HFFc6 (cell line): ENCODE results near the gene GRM4. TPM values are rescaled to one million over a fixed set of nuclear protein-coding genes. Genes with fewer than 3 reads are reported as not detected.

Experiments
- DNase-seq: peaks from one replicate; pipeline ENCODE4 v3.0.0-alpha.2; 2018
- H3K27ac Mint-ChIP-seq: 2 replicates; pipeline ENCODE4 v1.8.0; 2020; ENCODE audit warnings: mild to moderate bottlenecking, mixed read lengths
- H3K27me3 Mint-ChIP-seq: 2 replicates; pipeline ENCODE4 v1.8.0; 2021; ENCODE audit warnings: mild to moderate bottlenecking, moderate library complexity, mixed read lengths; ENCODE audit not compliant: insufficient read depth
- H3K36me3 Mint-ChIP-seq: 2 replicates; pipeline ENCODE4 v1.8.0; 2021; ENCODE audit warnings: low read depth, mixed read lengths
- H3K4me1 Mint-ChIP-seq: 2 replicates; pipeline ENCODE4 v1.8.0; 2020; ENCODE audit warnings: low read depth, mixed read lengths
- H3K4me3 Mint-ChIP-seq: 2 replicates; pipeline ENCODE4 v1.8.0; 2020; ENCODE audit warnings: mild to moderate bottlenecking, moderate library complexity, mixed read lengths
- H3K9me3 Mint-ChIP-seq: 2 replicates; pipeline ENCODE4 v1.8.0; 2020; ENCODE audit warnings: mild to moderate bottlenecking, mixed read lengths
- CTCF ChIP-seq: fragments of 200-600 bp; sonication (generic); IDR thresholded peaks from 2 replicates; pipeline ENCODE4 v1.5.0; 2021; ENCODE audit warnings: antibody characterized with exemption, mild to moderate bottlenecking
- total RNA-seq, 6 experiments: library from RNA; stranded (reverse); fragmentation: NEBNext Ultra II Directional; extraction: Animal tissue kit (Norgen Biotek cat#: 25700); gene quantifications; 2 replicates in 1 of 6; 3 replicates in 5 of 6; pipeline ENCODE4 v1.2.3, GENCODE V29; 2021

Gene GRM4
- total RNA-seq, 6 experiments from 2014 or later, result 0.12 to 0.14 TPM; not detected in 4

- H3K4me1 Mint-ChIP-seq, result no peaks in the 10 kb centered on the region
- H3K9me3 Mint-ChIP-seq, result no peaks in the 10 kb centered on the region
- peaks cover 48% of the 10 kb centered on the region for H3K27me3 Mint-ChIP-seq
- TF ChIP-seq CTCF, result no peak
- DNase-seq, result no peak
- H3K4me3 Mint-ChIP-seq, result no peak overlapping the region
- no peak overlapping the region for H3K27ac Mint-ChIP-seq
- H3K36me3 Mint-ChIP-seq, result no peaks in the 10 kb centered on the region
These were observed 78.8 kb downstream of the GRM4 start for GRCh38 chr6:34066772-34067770.

- Mint-ChIP-seq H3K36me3 (no peaks in the 10 kb centered on the region), H3K27me3 (peaks cover 50% of the 10 kb centered on the region), H3K9me3 (no peaks in the 10 kb centered on the region), H3K4me3 (no peak overlapping the region), H3K4me1 (no peaks in the 10 kb centered on the region), H3K27ac (no peak overlapping the region)
- no peak for TF ChIP-seq CTCF
- DNase-seq, result no peak
These were observed 79.7 kb downstream of the GRM4 start for GRCh38 chr6:34066218-34066571.

- no peaks in the 10 kb centered on the region for H3K9me3 Mint-ChIP-seq
- no peaks in the 10 kb centered on the region for H3K36me3 Mint-ChIP-seq
- no peak for DNase-seq
- no peak overlapping the region for H3K27ac Mint-ChIP-seq
- TF ChIP-seq CTCF, result no peak
- H3K4me3 Mint-ChIP-seq, result no peak overlapping the region
- peaks cover 55% of the 10 kb centered on the region for H3K27me3 Mint-ChIP-seq
- no peaks in the 10 kb centered on the region for H3K4me1 Mint-ChIP-seq
These were observed 80.2 kb downstream of the GRM4 start for GRCh38 chr6:34065466-34066217.

GRCh38 chr6:34064675-34065074 lies 81.2 kb downstream of the GRM4 start:
- TF ChIP-seq CTCF, result no peak
- Mint-ChIP-seq H3K9me3 (no peaks in the 10 kb centered on the region), H3K4me3 (no peak overlapping the region), H3K4me1 (no peaks in the 10 kb centered on the region), H3K27ac (no peak overlapping the region), H3K36me3 (no peaks in the 10 kb centered on the region), H3K27me3 (peaks cover 54% of the 10 kb centered on the region)
- no peak for DNase-seq

- Mint-ChIP-seq H3K4me1 (no peaks in the 10 kb centered on the region), H3K27me3 (peaks cover 55% of the 10 kb centered on the region)
These were observed 82.2 kb downstream of the GRM4 start for GRCh38 chr6:34063651-34064050.

More at GRCh38 chr6:34063651-34064050, 82.2 kb downstream of the GRM4 start:
- DNase-seq, result no peak
- no peaks in the 10 kb centered on the region for H3K9me3 Mint-ChIP-seq
- no peak overlapping the region for H3K4me3 Mint-ChIP-seq
- no peak for TF ChIP-seq CTCF
- H3K36me3 Mint-ChIP-seq, result no peaks in the 10 kb centered on the region
- H3K27ac Mint-ChIP-seq, result no peak overlapping the region
